HG02938 (cell line): ENCODE measurements around the gene UVRAG.

Experiments used
- ATAC-seq: cut with Tn5 transposase; IDR thresholded peaks from one replicate; pipeline ENCODE4 v1.9.1; 2021; ENCODE audit warnings: mild to moderate bottlenecking, moderate library complexity; ENCODE audit not compliant: unreplicated experiment

The UVRAG gene

DNA sequence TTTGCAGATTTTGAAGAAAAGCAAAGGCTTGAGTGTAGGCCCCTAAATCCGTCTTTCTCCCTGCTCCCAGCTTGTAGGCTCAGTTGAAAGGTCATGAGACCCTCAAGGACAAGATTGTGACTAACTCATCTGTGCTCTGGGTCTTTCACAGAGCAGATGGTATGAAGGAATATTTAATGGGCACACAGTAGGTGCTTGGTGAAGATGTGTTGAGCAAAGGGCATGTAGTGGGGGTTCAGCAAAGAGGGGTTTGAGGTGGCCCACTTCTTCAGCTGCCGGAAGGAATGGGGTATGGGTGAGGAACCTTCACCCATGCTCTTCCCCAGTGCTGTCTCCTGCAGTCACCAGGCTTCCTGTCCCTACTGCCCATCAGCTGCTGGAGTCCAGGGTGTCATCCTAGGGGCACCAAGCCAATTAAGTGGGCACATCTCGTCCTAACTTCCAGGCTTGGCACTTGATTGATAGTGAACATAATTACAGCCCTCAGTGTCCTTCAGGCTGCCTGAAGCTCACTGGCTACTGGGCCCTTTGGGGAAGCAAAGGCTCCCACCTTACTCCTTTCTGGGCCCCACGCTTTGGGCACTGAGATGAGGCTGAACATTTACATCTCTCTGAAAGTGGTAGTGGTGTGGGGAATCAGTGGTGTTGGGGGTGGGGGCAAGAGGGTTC is 31.5 kb upstream of the UVRAG start:
- ATAC-seq: no peak

DNA sequence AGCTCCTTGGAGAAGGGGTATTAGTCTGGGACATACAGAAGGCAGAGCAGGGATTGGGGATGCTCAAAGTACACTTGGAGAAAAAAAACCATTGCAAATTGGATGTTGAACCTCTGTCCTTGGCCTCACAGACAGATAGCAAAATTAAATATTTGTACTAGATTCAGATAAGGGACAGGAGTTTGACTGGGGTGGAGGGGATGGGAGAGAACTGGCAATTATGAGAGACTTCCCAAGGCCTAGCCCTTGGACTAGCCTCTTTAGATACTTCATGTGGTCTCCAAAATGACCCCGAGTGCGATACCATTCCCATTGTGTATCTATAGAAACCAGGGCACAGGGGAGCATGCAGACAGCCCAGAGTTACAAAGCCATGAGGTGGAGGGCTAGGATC is 30.9 kb upstream of the UVRAG start:
- ATAC-seq: no peak

DNA sequence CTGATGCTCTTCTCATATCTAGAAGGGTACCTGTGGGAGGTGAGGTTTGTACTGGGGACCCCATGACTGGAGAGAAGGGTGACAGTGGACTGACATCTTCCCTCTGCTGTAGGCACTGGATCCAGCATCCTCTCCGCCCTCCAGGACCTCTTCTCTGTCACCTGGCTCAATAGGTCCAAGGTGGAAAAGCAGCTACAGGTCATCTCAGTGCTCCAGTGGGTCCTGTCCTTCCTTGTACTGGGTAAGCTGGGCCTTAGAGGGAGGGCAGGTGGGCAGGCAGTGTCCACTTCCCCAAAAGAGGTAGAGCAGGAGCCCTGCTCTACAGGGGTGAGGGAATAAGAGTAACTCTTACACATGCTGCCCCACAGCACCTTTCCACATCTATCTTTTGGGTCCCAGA is 30.5 kb upstream of the UVRAG start:
- no peak for ATAC-seq

DNA sequence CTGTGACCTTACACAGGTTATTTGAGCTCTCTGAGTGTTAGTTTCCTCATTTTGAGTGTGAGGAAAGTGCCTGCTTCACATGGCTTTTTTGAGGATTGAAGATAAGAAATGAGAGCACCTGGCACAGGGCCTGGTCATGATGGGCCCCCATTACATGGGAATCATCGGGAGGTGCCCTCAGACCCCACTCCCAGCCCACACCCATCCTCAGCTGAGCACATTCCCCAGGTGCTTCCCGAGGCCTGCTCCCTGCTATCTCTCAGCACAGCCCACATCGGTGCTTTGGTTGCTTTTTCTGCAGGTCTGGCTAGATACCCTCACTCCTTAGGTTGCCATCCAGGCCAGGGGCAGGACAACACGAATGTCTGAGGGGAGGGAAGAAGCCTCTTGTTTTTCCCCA is 29.8 kb upstream of the UVRAG start:
- ATAC-seq: no peak

DNA sequence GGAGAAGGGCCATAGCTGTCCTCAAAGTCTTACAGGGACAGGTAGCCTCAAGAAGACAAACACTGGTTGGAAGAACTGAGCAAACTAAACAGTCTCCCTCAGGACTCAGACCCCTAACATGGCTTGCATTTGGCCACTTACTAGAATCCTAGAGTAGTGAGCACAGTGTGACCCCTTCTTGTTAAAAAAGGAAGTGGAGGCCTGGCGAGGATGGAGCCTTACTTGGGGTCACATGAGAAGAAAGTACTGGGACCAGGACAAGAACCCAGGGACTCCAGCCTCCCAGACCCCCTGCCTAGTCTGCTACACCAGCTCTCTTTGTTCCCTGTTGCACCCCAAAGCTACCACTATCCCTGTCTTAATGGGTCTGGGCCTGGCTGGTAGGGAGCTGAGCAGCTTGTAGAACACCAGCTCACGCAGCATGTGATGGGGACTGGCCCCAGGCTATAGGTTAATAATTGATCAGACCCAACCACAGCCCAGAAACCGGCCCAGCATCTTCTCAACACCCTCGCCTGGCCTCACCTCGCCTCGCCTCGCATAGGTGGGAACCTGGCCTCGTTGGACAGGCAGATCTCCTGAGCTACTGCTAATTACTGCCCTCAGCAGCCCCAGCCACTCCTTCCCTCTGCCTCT is 28.8 kb upstream of the UVRAG start:
- ATAC-seq: no peak

DNA sequence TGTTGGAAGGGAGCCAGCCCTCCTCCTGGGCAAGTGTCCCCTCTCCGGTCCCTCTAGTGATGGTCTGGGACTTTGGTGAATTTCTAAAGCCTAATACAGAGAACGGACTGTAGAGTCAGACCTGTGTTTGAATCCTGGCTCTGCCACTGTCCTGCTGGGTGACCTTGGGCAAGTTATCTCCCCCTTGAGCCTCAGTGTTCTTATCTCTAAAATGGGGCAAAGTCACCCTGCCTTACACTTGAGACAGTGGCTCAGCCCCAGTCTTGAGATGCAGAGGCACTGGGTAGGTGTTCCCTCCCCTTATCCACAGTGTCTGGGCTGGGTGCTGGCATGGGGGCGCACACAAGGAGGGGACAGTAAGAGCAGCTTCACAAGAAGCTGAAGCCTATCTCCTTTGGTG is 25.5 kb upstream of the UVRAG start:
- no peak for ATAC-seq

DNA sequence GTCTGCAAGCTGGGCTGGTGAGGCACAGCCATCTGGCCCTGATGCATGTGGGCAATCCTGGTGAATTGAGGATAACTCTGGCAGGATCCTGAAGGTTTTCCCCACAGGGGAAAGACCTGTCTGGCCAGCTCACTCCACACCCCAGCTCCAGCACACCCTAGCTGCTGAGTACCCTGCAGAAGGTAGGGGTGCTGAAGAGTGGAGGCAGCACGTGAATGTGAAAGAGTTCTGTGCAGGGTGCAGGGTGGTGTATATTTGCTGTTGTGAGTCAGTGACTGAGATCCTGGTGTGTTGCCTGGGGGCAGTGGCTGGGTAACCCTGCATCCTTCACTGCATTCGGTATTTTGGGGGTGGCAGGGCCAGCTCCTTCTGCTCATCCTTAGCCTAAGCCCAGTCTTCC is 24.0 kb upstream of the UVRAG start:
- no peak for ATAC-seq

DNA sequence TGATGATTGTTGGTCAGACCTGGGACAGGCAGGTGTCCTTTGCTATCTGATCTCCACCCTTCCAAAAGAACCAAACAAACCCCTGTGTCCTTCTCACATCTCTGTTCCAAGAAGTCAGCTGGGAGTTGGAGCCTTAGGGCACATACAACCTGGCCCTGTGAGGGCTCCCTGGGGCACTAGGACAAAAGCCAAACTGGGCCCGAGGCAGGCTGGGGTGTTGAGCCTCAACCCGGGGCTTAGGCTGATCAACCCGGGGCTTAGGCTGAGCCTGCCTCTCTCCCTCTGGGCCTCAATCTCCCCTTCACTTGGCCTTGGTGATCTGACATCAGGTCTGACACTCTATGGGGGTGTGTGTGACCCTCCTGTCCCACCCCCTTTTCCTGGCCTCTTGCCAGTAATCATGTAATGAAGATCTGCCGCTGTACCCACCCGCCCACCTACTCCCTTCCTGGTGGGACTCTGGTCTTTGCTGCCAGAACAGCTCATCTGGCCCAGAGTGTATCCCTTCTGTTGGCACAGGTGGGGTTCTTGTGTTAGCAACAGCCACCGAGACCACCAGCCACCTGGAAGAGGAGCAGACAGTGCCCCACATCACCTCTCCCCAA is 22.8 kb upstream of the UVRAG start:
- no peak for ATAC-seq

DNA sequence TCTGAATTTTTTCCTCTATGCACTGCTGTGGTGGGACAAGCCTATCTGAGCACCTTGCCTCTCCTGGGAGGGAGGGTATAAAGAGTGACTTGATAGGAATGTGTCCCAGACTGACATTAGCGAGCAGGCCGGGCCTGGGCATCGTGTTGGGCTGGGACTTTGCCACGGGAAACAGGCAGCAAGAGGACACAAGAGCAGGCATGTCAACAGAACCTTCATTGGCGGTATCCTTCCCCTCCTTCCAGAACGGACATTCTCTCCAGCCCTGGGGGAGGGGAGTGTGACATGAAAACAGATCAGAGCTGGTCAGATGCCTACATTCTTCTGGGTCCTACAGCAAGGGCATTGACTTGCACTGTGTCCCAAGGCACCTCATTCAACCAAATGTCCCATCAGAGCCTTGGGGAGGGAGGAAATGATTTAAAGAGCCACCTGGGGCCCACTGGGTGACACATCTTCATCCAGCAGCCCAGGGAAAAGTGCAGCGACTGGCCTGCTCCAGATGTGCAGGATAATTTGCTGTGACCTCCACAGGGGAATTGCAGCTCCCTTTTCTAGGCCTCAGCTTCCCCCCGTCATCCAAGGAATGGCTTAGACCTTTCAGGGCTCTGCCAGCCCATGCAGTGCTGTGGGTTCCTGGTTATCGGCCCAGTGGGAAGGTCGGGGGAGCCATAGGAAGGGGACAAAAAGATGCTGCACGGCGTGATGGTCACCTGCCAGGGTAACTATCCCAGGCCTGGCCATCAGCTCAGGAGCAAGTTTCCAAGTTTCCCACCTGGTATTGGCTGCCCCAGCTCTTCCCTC is 21.8 kb upstream of the UVRAG start:
- ATAC-seq: no peak

DNA sequence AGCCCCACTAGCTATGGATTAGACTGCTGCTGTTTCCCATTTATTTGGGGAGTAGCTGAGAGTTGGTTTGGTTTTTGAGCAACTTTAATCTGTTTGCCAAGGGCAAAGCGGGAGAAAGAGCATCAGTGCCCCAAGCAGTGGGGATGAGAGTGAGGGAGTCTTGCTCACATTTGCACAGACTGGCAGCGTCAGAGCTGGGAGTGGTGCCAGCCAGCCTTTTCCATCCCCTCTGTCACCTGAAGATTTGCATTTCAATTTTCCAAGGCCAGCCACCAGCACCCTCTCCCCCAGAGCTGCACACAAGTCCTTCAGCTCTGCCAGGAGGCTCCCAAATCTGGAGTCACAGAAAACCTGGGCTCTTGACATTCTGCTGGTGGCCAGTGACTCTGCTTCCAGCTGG is 21.0 kb upstream of the UVRAG start:
- ATAC-seq: no peak

DNA sequence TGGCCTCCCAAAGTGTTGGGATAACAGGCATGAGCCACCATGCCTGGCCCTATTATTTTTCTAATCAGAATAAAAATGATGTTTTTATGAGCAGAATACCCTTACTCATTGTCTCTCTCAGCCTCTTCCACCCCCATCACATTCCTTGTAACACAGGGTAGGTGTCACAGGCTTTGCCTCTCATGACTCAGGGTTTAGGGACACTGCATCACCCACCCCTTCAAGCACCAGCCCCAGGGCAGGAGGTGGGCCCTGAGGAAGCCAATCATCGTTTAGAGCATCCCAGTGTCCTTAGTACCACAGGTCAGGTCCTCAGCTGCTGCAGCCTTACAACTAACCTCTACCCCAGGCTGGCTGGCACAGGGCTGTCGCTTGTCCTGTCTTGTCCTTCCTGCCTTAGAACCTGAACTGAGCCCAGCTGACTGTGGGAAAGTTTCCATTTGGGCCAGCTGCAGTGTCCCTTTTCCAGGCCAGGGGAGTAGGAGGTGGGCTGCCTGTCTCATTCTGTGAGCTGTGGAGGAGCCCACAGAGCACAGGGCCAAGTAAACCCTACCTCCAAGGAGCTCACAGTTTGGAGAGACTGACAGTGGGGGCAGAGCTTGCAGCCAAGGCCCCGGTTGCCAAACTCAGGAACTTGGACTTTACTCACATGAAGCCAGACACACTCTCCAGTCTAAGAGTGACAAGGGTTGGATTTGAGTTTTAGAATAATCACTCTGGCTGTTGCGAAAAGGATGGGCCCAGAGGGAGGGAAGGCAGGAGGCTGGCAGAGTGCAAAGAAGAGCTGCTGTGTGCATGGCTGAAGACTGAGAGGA is 19.5 kb upstream of the UVRAG start:
- ATAC-seq: no peak

DNA sequence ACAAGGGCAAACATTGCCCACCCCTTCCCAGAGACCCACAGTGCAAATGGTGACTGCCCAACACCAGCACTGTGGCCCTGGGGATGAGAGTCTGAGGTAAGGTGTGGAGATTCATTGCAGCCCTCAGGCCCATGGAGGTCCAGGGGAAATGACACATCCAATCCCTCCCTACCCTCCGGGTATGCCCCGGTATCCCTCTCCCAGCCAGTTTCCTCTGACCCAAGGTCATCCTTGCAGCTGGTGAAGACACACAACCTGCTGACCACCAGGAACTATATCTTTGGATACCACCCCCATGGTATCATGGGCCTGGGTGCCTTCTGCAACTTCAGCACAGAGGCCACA is 18.9 kb upstream of the UVRAG start:
- ATAC-seq: no peak

DNA sequence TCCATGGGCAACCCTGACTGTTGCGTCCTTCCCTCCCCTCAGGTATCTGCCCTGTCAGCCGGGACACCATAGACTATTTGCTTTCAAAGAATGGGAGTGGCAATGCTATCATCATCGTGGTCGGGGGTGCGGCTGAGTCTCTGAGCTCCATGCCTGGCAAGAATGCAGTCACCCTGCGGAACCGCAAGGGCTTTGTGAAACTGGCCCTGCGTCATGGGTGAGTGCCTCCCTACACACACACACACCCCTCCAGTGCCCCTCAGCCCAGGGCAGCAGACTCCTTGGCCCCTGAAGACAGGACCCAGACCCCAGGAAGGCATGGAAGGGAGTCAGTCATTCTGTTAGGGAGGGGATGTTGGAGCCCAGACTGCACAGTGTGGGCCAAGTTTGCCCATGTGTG is 17.9 kb upstream of the UVRAG start:
- ATAC-seq: no peak

DNA sequence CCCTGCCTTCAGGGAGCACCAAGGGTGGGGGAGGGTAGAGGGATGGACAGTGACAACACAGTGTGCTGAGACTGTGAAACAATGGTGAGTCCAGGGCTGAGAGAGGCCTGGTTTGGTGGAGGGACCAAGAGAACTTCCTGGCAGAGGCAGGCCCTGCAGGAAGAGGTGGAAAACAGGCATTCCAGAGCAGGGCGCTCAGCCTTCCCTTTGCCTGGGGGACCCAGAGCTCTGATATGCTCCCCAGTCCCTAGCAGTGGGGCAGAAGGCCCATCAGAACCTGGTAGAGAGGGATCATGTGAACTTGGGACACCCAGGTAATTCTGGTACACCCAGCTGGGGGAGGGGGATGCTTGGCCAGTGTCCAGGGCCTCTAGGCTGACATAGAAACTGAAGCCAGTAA is 17.2 kb upstream of the UVRAG start:
- no peak for ATAC-seq

DNA sequence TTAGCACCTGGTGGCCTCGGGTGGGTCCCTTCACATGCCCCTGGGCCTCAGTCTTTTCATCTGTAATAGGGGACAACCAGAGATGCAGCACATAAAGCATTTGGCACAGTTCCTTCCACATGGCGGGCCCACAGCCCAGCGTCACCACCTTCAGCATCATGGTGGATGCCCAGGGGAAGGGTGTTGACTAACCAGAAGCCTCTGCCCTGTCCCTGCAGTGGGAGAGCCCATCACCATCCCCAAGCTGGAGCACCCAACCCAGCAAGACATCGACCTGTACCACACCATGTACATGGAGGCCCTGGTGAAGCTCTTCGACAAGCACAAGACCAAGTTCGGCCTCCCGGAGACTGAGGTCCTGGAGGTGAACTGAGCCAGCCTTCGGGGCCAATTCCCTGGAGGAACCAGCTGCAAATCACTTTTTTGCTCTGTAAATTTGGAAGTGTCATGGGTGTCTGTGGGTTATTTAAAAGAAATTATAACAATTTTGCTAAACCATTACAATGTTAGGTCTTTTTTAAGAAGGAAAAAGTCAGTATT is 14.8 kb upstream of the UVRAG start:
- no peak for ATAC-seq

DNA sequence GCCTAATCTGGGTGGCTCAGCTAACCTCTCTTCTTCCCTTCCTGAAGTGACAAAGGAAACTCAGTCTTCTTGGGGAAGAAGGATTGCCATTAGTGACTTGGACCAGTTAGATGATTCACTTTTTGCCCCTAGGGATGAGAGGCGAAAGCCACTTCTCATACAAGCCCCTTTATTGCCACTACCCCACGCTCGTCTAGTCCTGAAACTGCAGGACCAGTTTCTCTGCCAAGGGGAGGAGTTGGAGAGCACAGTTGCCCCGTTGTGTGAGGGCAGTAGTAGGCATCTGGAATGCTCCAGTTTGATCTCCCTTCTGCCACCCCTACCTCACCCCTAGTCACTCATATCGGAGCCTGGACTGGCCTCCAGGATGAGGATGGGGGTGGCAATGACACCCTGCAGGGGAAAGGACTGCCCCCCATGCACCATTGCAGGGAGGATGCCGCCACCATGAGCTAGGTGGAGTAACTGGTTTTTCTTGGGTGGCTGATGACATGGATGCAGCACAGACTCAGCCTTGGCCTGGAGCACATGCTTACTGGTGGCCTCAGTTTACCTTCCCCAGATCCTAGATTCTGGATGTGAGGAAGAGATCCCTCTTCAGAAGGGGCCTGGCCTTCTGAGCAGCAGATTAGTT is 14.2 kb upstream of the UVRAG start:
- no peak for ATAC-seq

DNA sequence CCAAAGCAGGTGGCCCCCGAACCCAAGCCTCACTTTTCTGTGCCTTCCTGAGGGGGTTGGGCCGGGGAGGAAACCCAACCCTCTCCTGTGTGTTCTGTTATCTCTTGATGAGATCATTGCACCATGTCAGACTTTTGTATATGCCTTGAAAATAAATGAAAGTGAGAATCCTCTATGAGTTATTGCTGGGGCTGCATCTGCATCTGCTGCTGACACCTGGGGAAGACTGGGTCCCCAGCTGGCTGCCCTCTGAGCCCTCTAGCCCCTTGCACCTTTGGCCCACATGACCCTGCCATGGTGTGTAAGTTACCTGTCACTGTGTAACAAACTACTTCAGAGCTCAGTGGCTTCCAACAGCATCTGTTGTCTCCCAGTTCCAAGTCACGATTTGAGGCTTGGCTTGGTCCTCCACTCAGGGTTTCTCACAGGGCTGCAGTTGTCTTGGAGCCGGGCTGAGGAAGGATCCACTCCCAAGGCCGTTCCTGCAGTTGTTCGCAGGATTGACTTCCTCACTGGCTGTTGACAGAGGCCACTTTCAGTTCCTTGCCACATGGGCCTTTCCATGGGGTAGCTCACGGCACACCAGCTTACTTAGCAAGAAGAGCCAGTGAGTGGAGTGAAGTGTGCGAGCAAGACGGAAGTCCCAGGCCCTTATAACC is 13.5 kb upstream of the UVRAG start:
- ATAC-seq: no peak

DNA sequence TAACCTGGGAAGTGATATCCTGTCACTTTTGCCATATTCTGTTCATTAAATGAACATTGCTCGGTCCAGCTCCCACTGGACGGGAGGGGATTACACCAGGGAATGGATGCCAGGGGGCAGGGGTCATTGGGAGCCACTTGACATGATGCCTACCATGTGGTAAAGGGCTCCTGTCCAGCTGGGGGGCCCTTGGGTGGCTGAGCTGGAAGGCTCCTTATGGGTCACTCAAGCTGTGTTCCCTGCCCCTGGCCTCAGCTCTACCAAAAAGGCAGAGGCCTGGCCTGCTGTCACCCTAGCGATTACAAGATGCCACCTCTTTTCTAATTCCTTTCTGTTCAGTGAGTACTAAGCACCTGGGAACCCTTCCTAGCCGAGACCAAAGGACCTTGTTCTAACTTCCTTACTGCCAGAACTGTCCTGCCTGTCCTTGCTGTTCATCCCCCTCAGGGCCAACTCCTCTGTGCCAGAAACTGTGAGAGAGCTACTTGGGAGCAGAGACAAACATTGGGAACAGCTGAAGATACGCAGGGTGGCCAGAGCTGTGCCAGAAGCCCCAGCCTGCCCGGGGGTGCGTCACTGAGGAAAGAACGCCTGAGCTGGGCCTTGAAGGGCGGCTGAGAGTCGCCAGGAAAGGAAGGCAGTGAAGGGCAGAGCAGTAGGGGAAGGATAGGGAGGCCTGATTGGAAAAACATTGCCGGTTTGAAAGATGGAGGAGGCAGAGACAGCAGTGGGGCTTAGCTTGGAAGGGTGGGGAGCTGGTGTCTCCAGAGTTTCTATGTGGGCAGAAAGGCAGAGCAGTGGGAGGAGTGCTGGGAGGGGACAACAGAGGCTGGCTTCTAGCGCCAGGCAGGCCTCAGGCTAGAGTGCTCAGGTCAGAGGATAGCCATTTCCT is 12.7 kb upstream of the UVRAG start:
- no peak for ATAC-seq
